NCI-H146 treated with DMSO at 0.1 percent for 48 hours (cell line): ENCODE results near the gene ZNF280B.

Experiments used
- DNase-seq: peaks from one replicate; lab custom pipeline; 2025; ENCODE audit not compliant: unreplicated experiment; lab: John Stamatoyannopoulos, UW

Gene ZNF280B

GRCh38 chr22:22440188-22440587 is 68.4 kb downstream of the ZNF280B start:
- no peak for DNase-seq
